ENCODE results near the gene ASTN2.

GRCh38 chr9:116704470-116704869 is 710.4 kb downstream of the ASTN2 start:
- TF ChIP-seq EZH2 (IDR thresholded peaks at IDR 0.05; ENCODE audit: low read depth, unreplicated experiment), result no peak
- TF ChIP-seq EZH2phosphoT487 (IDR thresholded peaks at IDR 0.05; ENCODE audit: unreplicated experiment), result no peak

All from GM23338 (cell line).